K562 (cell line): Measurements from ENCODE around the gene RIOX2. TPM values are rescaled to one million over a fixed set of nuclear protein-coding genes. Genes with fewer than 3 reads are reported as not detected.

Experiments used
- ATAC-seq: fragments of 200-7000 bp; cut with Tn5 transposase; 3 replicates; pipeline ENCODE4 v1.9.1; 2020; ENCODE audit warnings: moderate library complexity
- BruUV-seq: library from RNA; stranded (reverse); fragments of 400-500 nt; replicated peaks from 2 replicates; lab custom pipeline; 2021; lab: Mats Ljungman, UMichigan
- CTCF ChIA-PET: fragments of 300-600 bp; formaldehyde crosslinking; extraction: SDS; loops from one replicate; lab custom pipeline; 2021; ENCODE audit warnings: low intra/inter-chr PET ratio; lab: Yijun Ruan, JAX
- POLR2A ChIA-PET: fragments of 300-600, 350-650 bp; sonication (Branson Sonifier 250); formaldehyde crosslinking; extraction: SDS; loops from one replicate; lab custom pipeline; 2021; ENCODE audit warnings: antibody characterized with exemption, inconsistent platforms; lab: Yijun Ruan, JAX
- DNase-seq, 4 experiments: peaks; one replicate each; pipeline versions ENCODE4 v3.0.0 to v3.0.0-alpha.2; 2011 to 2018; ENCODE audit warnings: low spot score in 3 of 4, mixed read lengths in 3 of 4; ENCODE audit errors: extremely low read depth in 1 of 4
- FAIRE-seq: peaks from 2 replicates; lab custom pipeline; 2011; peaks lifted over from hg19 to GRCh38; lab: Jason Lieb, UNC
- H2AFZ ChIP-seq: 2 replicates; pipeline ENCODE4 v1.6.0; 2011; ENCODE audit warnings: low read depth, low read length, control low read depth, inconsistent platforms
- H3K27ac ChIP-seq: fragments of 200-600 bp; 3 replicates; pipeline ENCODE4 v1.8.0; 2011; ENCODE audit warnings: low read depth, mild to moderate bottlenecking, control low read depth, inconsistent platforms, low read length, moderate library complexity, mixed read lengths; ENCODE audit errors: extremely low read depth
- H3K27me3 ChIP-seq, 2 experiments: fragments of 300-600 bp in 1 of 2; 2 replicates in 1 of 2; 3 replicates in 1 of 2; pipeline versions ENCODE4 v1.6.0 to v1.8.0; 2011; ENCODE audit warnings: inconsistent platforms in 2 of 2, low read length in 2 of 2, mild to moderate bottlenecking in 1 of 2, mixed read lengths in 1 of 2, moderate library complexity in 1 of 2; ENCODE audit not compliant: control insufficient read depth in 2 of 2, insufficient read depth in 2 of 2
- H3K36me3 ChIP-seq: fragments of 300-600 bp; 3 replicates; pipeline ENCODE4 v1.8.0; 2011; ENCODE audit warnings: mild to moderate bottlenecking, low read length, inconsistent platforms; ENCODE audit not compliant: control insufficient read depth, insufficient read depth
- H3K4me1 ChIP-seq, 2 experiments: fragments of 200-600 bp in 1 of 2; replicated peaks in 1 of 2; 2 replicates in 1 of 2; 3 replicates in 1 of 2; pipeline versions ENCODE4 v1.5.1 to v1.8.0; 2011; ENCODE audit warnings: inconsistent platforms in 2 of 2, low read length in 2 of 2, mild to moderate bottlenecking in 1 of 2, mixed read lengths in 1 of 2, moderate library complexity in 1 of 2; ENCODE audit not compliant: control insufficient read depth in 2 of 2, insufficient read depth in 2 of 2
- H3K4me2 ChIP-seq: 2 replicates; pipeline ENCODE4 v1.6.1; 2011; ENCODE audit warnings: low read length, control low read depth, inconsistent platforms, mixed read lengths; ENCODE audit not compliant: insufficient read depth
- H3K4me3 ChIP-seq: fragments of 200-600 bp; sonication (generic), shearing (Covaris generic); 2 replicates; pipeline ENCODE4 v1.5.1; 2016; ENCODE audit warnings: control low read depth, inconsistent platforms
- H3K79me2 ChIP-seq: fragments of 200-600 bp; 3 replicates; pipeline ENCODE4 v1.8.0; 2011; ENCODE audit warnings: low read length, inconsistent platforms; ENCODE audit not compliant: control insufficient read depth, insufficient read depth
- H3K9ac ChIP-seq, 2 experiments: 2 replicates each; pipeline versions ENCODE4 v1.6.0 to v1.6.1; 2011; ENCODE audit warnings: low read depth in 2 of 2, low read length in 2 of 2, control low read depth in 1 of 2, inconsistent platforms in 1 of 2, mild to moderate bottlenecking in 1 of 2, mixed read lengths in 1 of 2; ENCODE audit not compliant: insufficient read depth in 1 of 2
- H3K9me1 ChIP-seq: one replicate; pipeline ENCODE4 v1.6.0; 2011; ENCODE audit warnings: inconsistent platforms, mild to moderate bottlenecking, low read length, moderate library complexity; ENCODE audit not compliant: control insufficient read depth, insufficient read depth
- H3K9me3 ChIP-seq: replicated peaks from 2 replicates; pipeline ENCODE4 v1.5.1; 2011; ENCODE audit warnings: low read depth, low read length, inconsistent platforms; ENCODE audit not compliant: control insufficient read depth, insufficient read depth
- H4K20me1 ChIP-seq: replicated peaks from 2 replicates; pipeline ENCODE4 v1.6.1; 2011; ENCODE audit warnings: low read length, inconsistent platforms, mixed read lengths; ENCODE audit not compliant: control insufficient read depth, insufficient read depth
- FOSL1 ChIP-seq: fragments of 200-800 bp; sonication (Bioruptor generic); conservative IDR thresholded peaks from 2 replicates; pipeline ENCODE4 v1.6.1; 2016; ENCODE audit warnings: missing genetic modification characterization, missing compliant biosample characterization
- GATAD2B ChIP-seq: fragments of 450-650 bp; IDR thresholded peaks from 2 replicates; pipeline ENCODE4 v1.6.1; 2017; ENCODE audit warnings: mild to moderate bottlenecking, borderline replicate concordance
- ILF3 ChIP-seq: fragments of 450-650 bp; IDR thresholded peaks from 2 replicates; pipeline ENCODE4 v1.6.1; 2018; ENCODE audit warnings: antibody characterized with exemption, mild to moderate bottlenecking, moderate library complexity, borderline replicate concordance
- POLR2AphosphoS5 ChIP-seq: IDR thresholded peaks from 2 replicates; pipeline ENCODE4 v1.6.1; 2011; ENCODE audit warnings: mild to moderate bottlenecking, low read depth, low read length, moderate library complexity; ENCODE audit not compliant: control insufficient read depth, insufficient read depth
- SRSF1 ChIP-seq: fragments of 200-400 bp; formaldehyde crosslinking; IDR thresholded peaks from 2 replicates; pipeline ENCODE4 v1.6.1; 2017; ENCODE audit warnings: mild to moderate bottlenecking, low read depth, low read length, moderate library complexity
- WGBS: fragments of 100-300 bp; shearing (Covaris generic); methylation state at CpG from one replicate; pipeline ENCODE4 v1.1.6; 2016; ENCODE audit warnings: low coverage, mixed read lengths; ENCODE audit not compliant: insufficient coverage; ENCODE audit errors: missing lambda C conversion rate; 5-methylcytosine and 5-hydroxymethylcytosine counted together
- in situ Hi-C: fragments of 300-500 bp; cut with MboI; formaldehyde crosslinking; loops from 4 replicates; pipeline ENCODE4 v1.15.0; 2018; ENCODE audit warnings: inconsistent platforms, mixed read lengths
- intact Hi-C: fragments of 100-400 bp; cut with micrococcal nuclease; formaldehyde crosslinking; loops from 2 replicates; pipeline ENCODE4 v1.14.2; 2022
- polyA plus RNA-seq, 8 experiments: library from polyadenylated mRNA; depleted of rRNA in 4 of 8; stranded (reverse) in 5 of 8; unstranded in 3 of 8; fragments of >200 nt; fragmentation: Nextera tagmentation in 2 of 8; fragmentation: Illumina TruSeq in 1 of 8; extraction: Ambion mirVana in 2 of 8; extraction: Trizol in 1 of 8; gene quantifications; 2 replicates each; pipeline versions ENCODE4 v1.2.1 to v1.2.3, GENCODE V29; 2011 to 2014; ENCODE audit warnings: inconsistent platforms in 1 of 8, missing spikeins in 1 of 8
- total RNA-seq, 7 experiments: library from RNA; depleted of rRNA in 6 of 7; stranded (reverse); fragments of >200 nt in 6 of 7; fragmentation: Illumina TruSeq in 2 of 7; extraction: Trizol in 2 of 7; gene quantifications; 2 replicates each; pipeline versions ENCODE4 v1.2.1 to v1.2.3, GENCODE V29; 2011 to 2021; ENCODE audit warnings: low replicate concordance in 1 of 7
- TF ChIP-seq, protein P1 (sequence below): conservative IDR thresholded peaks from 2 replicates; pipeline ENCODE4 v1.6.1; 2011; ENCODE audit warnings: low read depth, mild to moderate bottlenecking, low read length; ENCODE audit not compliant: control insufficient read depth
- TF ChIP-seq, protein P2 (sequence below): fragments of 450-650 bp; IDR thresholded peaks from 2 replicates; pipeline ENCODE4 v1.6.1; 2016; ENCODE audit warnings: mild to moderate bottlenecking, moderate library complexity
- TF ChIP-seq, protein P3 (sequence below): fragments of 250-450 bp; sonication (Bioruptor Pico); IDR thresholded peaks from 2 replicates; pipeline ENCODE4 v1.8.0; 2021; ENCODE audit warnings: mild to moderate bottlenecking, moderate library complexity

The RIOX2 gene
- total and polyA plus RNA-seq, 9 of the 15 experiments (the other 6 are each of a cell fraction or from before 2014, with no cell fraction given) = 22.2 to 56.0 (median 32.6) TPM

DNA sequence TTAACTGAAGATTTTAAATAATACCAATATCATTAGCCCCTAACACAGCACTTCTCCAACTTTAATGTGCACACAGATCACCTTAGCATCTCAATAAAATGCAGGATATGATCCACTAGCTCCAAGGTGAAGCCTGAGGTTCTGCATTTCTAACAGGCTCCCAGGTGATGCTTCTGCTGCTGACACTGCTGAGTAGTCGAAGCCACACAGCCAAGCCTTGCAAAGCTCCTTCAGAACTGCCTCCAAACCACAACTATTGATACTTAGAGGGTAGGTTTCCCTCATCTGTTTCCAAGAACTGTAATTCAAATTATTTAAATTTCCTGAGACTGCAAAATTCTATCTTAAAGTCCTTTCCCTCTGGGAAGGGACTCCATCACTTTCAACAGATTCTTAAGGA is 3.9 kb downstream of the RIOX2 start:
- Histone ChIP-seq H3K9me3 (no peaks in the 10 kb centered on the region), H3K9me1 (no peaks in the 10 kb centered on the region), H4K20me1 (no peaks in the 10 kb centered on the region), H3K4me1 (peaks cover 0 to 11% of the 10 kb centered on the region in 2 experiments; a peak in 4 of 5 replicates), H3K4me2 (no peak overlapping the region), H3K4me3 (no peak overlapping the region), H3K36me3 (peaks cover 20% of the 10 kb centered on the region; the same call in 1 of the 3 replicates), H3K9ac (no peak overlapping the region), H3K27ac (no peak overlapping the region), H2AFZ (no peak overlapping the region), H3K27me3 (no peaks in the 10 kb centered on the region), H3K79me2 (peaks cover 49% of the 10 kb centered on the region)
- in situ Hi-C loops = no loop called here
- WGBS = 56% methylated on average over 1 of the region's 1 CpG
- ChIA-PET POLR2A (interaction anchor here (1.0 kb wide), 1 partner anchor 9 kb away, joined by 3 read pairs; no protein-coding TSS in a partner anchor), CTCF (no interaction called here)
- no peak for FAIRE-seq
- no peak for ATAC-seq
- BruUV-seq = no TSS peak
- intact Hi-C loops = no loop called here
- DNase-seq = no peak
- TF ChIP-seq POLR2AphosphoS5 (no peak), GATAD2B (no peak), ILF3 (no peak), SRSF1 (no peak), FOSL1 (tag) (no peak)
- TF ChIP-seq, protein P1, sequence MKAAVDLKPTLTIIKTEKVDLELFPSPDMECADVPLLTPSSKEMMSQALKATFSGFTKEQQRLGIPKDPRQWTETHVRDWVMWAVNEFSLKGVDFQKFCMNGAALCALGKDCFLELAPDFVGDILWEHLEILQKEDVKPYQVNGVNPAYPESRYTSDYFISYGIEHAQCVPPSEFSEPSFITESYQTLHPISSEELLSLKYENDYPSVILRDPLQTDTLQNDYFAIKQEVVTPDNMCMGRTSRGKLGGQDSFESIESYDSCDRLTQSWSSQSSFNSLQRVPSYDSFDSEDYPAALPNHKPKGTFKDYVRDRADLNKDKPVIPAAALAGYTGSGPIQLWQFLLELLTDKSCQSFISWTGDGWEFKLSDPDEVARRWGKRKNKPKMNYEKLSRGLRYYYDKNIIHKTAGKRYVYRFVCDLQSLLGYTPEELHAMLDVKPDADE = no peak
- TF ChIP-seq, protein P2, sequence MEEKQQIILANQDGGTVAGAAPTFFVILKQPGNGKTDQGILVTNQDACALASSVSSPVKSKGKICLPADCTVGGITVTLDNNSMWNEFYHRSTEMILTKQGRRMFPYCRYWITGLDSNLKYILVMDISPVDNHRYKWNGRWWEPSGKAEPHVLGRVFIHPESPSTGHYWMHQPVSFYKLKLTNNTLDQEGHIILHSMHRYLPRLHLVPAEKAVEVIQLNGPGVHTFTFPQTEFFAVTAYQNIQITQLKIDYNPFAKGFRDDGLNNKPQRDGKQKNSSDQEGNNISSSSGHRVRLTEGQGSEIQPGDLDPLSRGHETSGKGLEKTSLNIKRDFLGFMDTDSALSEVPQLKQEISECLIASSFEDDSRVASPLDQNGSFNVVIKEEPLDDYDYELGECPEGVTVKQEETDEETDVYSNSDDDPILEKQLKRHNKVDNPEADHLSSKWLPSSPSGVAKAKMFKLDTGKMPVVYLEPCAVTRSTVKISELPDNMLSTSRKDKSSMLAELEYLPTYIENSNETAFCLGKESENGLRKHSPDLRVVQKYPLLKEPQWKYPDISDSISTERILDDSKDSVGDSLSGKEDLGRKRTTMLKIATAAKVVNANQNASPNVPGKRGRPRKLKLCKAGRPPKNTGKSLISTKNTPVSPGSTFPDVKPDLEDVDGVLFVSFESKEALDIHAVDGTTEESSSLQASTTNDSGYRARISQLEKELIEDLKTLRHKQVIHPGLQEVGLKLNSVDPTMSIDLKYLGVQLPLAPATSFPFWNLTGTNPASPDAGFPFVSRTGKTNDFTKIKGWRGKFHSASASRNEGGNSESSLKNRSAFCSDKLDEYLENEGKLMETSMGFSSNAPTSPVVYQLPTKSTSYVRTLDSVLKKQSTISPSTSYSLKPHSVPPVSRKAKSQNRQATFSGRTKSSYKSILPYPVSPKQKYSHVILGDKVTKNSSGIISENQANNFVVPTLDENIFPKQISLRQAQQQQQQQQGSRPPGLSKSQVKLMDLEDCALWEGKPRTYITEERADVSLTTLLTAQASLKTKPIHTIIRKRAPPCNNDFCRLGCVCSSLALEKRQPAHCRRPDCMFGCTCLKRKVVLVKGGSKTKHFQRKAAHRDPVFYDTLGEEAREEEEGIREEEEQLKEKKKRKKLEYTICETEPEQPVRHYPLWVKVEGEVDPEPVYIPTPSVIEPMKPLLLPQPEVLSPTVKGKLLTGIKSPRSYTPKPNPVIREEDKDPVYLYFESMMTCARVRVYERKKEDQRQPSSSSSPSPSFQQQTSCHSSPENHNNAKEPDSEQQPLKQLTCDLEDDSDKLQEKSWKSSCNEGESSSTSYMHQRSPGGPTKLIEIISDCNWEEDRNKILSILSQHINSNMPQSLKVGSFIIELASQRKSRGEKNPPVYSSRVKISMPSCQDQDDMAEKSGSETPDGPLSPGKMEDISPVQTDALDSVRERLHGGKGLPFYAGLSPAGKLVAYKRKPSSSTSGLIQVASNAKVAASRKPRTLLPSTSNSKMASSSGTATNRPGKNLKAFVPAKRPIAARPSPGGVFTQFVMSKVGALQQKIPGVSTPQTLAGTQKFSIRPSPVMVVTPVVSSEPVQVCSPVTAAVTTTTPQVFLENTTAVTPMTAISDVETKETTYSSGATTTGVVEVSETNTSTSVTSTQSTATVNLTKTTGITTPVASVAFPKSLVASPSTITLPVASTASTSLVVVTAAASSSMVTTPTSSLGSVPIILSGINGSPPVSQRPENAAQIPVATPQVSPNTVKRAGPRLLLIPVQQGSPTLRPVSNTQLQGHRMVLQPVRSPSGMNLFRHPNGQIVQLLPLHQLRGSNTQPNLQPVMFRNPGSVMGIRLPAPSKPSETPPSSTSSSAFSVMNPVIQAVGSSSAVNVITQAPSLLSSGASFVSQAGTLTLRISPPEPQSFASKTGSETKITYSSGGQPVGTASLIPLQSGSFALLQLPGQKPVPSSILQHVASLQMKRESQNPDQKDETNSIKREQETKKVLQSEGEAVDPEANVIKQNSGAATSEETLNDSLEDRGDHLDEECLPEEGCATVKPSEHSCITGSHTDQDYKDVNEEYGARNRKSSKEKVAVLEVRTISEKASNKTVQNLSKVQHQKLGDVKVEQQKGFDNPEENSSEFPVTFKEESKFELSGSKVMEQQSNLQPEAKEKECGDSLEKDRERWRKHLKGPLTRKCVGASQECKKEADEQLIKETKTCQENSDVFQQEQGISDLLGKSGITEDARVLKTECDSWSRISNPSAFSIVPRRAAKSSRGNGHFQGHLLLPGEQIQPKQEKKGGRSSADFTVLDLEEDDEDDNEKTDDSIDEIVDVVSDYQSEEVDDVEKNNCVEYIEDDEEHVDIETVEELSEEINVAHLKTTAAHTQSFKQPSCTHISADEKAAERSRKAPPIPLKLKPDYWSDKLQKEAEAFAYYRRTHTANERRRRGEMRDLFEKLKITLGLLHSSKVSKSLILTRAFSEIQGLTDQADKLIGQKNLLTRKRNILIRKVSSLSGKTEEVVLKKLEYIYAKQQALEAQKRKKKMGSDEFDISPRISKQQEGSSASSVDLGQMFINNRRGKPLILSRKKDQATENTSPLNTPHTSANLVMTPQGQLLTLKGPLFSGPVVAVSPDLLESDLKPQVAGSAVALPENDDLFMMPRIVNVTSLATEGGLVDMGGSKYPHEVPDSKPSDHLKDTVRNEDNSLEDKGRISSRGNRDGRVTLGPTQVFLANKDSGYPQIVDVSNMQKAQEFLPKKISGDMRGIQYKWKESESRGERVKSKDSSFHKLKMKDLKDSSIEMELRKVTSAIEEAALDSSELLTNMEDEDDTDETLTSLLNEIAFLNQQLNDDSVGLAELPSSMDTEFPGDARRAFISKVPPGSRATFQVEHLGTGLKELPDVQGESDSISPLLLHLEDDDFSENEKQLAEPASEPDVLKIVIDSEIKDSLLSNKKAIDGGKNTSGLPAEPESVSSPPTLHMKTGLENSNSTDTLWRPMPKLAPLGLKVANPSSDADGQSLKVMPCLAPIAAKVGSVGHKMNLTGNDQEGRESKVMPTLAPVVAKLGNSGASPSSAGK = no peak
- TF ChIP-seq, protein P3, sequence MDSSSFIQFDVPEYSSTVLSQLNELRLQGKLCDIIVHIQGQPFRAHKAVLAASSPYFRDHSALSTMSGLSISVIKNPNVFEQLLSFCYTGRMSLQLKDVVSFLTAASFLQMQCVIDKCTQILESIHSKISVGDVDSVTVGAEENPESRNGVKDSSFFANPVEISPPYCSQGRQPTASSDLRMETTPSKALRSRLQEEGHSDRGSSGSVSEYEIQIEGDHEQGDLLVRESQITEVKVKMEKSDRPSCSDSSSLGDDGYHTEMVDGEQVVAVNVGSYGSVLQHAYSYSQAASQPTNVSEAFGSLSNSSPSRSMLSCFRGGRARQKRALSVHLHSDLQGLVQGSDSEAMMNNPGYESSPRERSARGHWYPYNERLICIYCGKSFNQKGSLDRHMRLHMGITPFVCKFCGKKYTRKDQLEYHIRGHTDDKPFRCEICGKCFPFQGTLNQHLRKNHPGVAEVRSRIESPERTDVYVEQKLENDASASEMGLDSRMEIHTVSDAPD (CRISPR knock-in tag) = no peak
